HepG2 (cell line): ENCODE data around the gene HSD11B1.

Experiments
- EZH2 ChIP-seq: conservative IDR thresholded peaks from 2 replicates; pipeline ENCODE4 v1.6.1; 2012; ENCODE audit warnings: mild to moderate bottlenecking, low read depth, low read length, moderate library complexity
- GFI1 ChIP-seq: sonication (generic); formaldehyde crosslinking; IDR thresholded peaks from 2 replicates; pipeline ENCODE4 v1.5.0; 2020; ENCODE audit warnings: missing genetic modification reagents, mild to moderate bottlenecking, borderline replicate concordance
- IRF2 ChIP-seq: IDR thresholded peaks from 2 replicates; pipeline ENCODE4 v1.6.1; 2018; ENCODE audit warnings: missing genetic modification reagents, missing compliant biosample characterization
- MAF1 ChIP-seq: sonication (generic); formaldehyde crosslinking; IDR thresholded peaks from 2 replicates; pipeline ENCODE4 v1.5.0; 2020; ENCODE audit warnings: missing genetic modification reagents, borderline replicate concordance
- POLR2A ChIP-seq, 2 experiments: IDR thresholded peaks; 2 replicates each; pipeline ENCODE4 v1.6.1; 2011; ENCODE audit warnings: low read depth in 2 of 2, low read length in 2 of 2, mild to moderate bottlenecking in 1 of 2, moderate library complexity in 1 of 2; ENCODE audit not compliant: insufficient read depth in 1 of 2
- POLR2AphosphoS5 ChIP-seq: IDR thresholded peaks from 2 replicates; pipeline ENCODE4 v1.6.1; 2012; ENCODE audit warnings: low read depth, low read length
- ZFX ChIP-seq: sonication (generic); formaldehyde crosslinking; IDR thresholded peaks from 2 replicates; pipeline ENCODE4 v1.4.0; 2020; ENCODE audit warnings: mild to moderate bottlenecking, low read depth, missing genetic modification reagents, moderate library complexity
- ZNF142 ChIP-seq: sonication (generic); formaldehyde crosslinking; IDR thresholded peaks from 2 replicates; pipeline ENCODE4 v1.4.0; 2020; ENCODE audit warnings: missing genetic modification reagents
- ZNF160 ChIP-seq: sonication (generic); formaldehyde crosslinking; IDR thresholded peaks from 2 replicates; pipeline ENCODE4 v1.8.0; 2022; ENCODE audit warnings: mild to moderate bottlenecking, inconsistent platforms, missing genetic modification reagents
- ZNF407 ChIP-seq: sonication (generic); formaldehyde crosslinking; IDR thresholded peaks from one replicate; pipeline ENCODE4 v1.5.1; 2020; ENCODE audit warnings: mild to moderate bottlenecking, missing genetic modification reagents; ENCODE audit errors: not compliant biosample characterization
- ZNF766 ChIP-seq: sonication (generic); formaldehyde crosslinking; IDR thresholded peaks from 2 replicates; pipeline ENCODE4 v1.5.0; 2020; ENCODE audit warnings: missing genetic modification reagents, borderline replicate concordance
- TF ChIP-seq, protein P1 (sequence below): sonication (generic); formaldehyde crosslinking; IDR thresholded peaks from 2 replicates; pipeline ENCODE4 v1.5.1; 2020; ENCODE audit warnings: missing genetic modification reagents, mild to moderate bottlenecking, borderline replicate concordance
- TF ChIP-seq, protein P2 (sequence below): sonication (generic); formaldehyde crosslinking; IDR thresholded peaks from 2 replicates; pipeline ENCODE4 v1.5.0; 2020; ENCODE audit warnings: mild to moderate bottlenecking, missing genetic modification reagents, moderate library complexity

DNA sequence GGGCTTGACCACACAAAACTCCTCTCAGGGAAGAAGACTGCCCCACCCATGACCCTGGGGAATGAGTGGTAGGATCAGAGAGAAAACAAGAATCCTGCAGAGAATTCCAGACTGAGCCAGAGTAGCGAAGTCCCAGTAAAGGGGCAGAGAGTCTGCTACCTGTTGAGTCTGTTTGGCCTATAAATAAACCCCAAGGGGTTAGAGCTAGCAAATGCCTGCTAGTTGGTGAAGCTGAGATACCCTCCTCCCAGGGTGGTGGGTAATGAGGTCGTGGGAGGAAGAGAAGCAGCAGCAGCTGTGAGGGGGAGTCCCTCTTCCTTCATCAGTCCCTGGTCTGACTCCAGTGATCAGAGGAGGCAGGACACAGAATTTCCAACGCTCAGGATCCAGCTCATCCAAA, 53.8 kb downstream of the HSD11B1 start:
- no peak for TF ChIP-seq ZFX (CRISPR knock-in tag)
- TF ChIP-seq, protein P1, sequence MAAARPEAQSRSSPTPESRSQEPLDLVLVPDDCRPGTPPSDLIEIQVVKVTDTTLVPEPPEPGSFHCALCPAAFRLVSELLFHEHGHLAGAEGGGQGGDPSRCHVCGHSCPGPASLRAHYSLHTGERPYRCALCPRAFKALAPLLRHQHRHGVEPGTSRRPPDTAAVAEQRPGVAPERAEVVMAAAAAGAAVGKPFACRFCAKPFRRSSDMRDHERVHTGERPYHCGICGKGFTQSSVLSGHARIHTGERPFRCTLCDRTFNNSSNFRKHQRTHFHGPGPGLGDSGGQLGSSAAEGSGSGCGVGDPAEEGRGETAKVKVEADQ (CRISPR knock-in tag), result no peak
- no peak for TF ChIP-seq ZNF407
- TF ChIP-seq GFI1 (CRISPR knock-in tag), result no peak
- no peak for TF ChIP-seq POLR2AphosphoS5
- no peak for TF ChIP-seq MAF1
- TF ChIP-seq ZNF160 (CRISPR knock-in tag), result no peak
- TF ChIP-seq, protein P2, sequence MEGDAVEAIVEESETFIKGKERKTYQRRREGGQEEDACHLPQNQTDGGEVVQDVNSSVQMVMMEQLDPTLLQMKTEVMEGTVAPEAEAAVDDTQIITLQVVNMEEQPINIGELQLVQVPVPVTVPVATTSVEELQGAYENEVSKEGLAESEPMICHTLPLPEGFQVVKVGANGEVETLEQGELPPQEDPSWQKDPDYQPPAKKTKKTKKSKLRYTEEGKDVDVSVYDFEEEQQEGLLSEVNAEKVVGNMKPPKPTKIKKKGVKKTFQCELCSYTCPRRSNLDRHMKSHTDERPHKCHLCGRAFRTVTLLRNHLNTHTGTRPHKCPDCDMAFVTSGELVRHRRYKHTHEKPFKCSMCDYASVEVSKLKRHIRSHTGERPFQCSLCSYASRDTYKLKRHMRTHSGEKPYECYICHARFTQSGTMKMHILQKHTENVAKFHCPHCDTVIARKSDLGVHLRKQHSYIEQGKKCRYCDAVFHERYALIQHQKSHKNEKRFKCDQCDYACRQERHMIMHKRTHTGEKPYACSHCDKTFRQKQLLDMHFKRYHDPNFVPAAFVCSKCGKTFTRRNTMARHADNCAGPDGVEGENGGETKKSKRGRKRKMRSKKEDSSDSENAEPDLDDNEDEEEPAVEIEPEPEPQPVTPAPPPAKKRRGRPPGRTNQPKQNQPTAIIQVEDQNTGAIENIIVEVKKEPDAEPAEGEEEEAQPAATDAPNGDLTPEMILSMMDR (CRISPR knock-in tag), result no peak
- no peak for TF ChIP-seq POLR2A (IDR thresholded peaks at IDR 0.05; ENCODE audit: insufficient read depth in 1 of 2, low read depth in 2 of 2, low read length in 2 of 2)
- no peak for TF ChIP-seq EZH2
- no peak for TF ChIP-seq ZNF142
- TF ChIP-seq IRF2, result no peak
- no peak for TF ChIP-seq ZNF766 (CRISPR knock-in tag)
